Raji (cell line): ENCODE results near the gene PDGFB.

Experiments
- POLR2A ChIP-seq: IDR thresholded peaks from 2 replicates; pipeline ENCODE4 v1.6.1; 2011; ENCODE audit warnings: low read depth, low read length, control low read depth; ENCODE audit not compliant: insufficient read depth

Gene PDGFB

DNA sequence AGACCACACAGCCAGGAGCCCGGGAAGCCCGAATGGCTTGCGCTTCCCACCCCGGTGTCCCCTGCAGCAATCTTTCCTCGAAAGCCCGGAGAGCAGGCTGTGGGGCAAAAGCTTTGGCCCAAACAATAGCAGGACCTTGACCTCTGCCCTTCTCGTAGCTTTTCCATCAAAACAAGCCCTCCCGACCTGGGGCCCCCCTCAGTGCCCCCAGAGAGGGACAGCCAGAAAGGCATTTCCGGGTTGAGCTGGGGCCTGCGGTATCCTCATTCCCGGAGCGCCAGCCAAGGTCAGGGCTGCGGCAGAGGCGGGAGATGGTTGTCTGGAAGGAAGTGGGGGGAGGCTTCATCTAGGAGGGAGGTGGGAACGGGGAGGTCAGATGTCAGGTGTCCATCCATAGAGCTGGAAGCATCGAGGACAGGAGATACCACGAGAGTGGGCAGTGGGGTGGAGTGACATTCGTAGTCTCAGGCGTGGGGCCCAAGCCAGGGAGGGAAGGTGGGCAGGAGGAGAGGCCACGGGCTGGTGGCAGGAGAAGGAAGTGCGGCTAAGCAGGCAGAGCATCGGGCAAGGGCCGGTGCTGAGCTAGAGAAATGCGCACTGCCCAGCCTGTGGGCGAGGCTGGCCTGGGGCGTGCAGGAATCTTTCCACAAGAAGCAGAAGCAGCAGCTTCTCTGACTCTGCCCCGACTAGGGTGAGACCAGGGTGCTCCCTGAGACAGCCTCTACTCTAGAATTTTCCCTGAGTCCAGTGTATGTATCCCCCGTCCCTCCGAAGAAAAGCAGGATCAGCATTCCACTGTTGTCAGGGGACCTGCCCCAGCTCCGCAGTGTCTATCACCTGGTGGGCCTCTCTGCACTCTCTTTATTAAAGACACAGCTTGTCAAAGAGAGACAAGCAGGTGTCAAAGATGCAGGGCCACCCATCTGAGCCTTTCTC lies 14.3 kb downstream of the PDGFB start:
- no peak for TF ChIP-seq POLR2A

DNA sequence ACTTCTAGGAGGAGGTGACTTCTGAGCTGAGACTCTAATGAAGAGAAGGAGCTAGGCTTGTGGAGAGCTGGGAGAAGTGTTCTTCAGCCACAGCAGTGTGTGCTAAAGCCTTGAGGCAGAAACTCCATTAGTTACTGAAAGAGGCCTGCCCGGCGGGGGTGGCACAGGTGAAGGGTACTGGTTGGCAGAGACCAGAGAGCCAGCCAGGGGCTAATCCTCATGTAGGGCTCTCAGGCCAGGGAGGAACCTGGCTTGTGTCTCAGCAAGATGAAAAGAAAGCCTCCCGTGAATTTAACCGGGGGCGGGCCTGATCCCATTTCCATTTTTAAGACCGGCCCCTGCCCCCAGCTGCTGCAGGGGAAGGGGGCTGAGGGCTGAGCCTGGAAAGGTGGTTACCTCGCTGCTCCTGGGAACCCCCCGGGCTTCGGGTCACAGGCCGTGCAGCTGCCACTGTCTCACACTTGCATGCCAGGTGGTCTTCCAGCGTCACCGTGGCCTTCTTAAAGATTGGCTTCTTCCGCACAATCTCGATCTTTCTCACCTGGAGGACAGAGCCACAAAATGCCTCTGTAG lies 15.0 kb downstream of the PDGFB start:
- TF ChIP-seq POLR2A, result no peak

DNA sequence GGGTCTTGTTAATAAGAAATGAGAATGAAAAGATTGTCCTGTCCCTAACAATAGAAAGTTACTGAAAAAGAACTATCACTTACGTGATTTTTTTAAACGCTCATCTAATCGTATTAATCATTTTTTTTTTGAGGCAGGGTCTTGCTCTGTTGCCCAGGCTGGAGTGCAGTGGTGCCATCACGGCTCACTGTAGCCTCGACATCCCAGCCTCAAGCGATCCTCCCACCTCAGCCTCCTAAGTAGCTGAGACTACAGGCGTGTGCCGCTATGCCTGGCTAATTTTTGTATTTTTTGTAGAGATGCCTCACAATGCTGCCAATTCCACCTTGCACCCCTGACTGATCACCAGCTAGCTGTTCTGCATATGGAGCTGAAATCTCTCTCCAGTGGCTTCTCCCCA lies 15.7 kb downstream of the PDGFB start:
- no peak for TF ChIP-seq POLR2A

DNA sequence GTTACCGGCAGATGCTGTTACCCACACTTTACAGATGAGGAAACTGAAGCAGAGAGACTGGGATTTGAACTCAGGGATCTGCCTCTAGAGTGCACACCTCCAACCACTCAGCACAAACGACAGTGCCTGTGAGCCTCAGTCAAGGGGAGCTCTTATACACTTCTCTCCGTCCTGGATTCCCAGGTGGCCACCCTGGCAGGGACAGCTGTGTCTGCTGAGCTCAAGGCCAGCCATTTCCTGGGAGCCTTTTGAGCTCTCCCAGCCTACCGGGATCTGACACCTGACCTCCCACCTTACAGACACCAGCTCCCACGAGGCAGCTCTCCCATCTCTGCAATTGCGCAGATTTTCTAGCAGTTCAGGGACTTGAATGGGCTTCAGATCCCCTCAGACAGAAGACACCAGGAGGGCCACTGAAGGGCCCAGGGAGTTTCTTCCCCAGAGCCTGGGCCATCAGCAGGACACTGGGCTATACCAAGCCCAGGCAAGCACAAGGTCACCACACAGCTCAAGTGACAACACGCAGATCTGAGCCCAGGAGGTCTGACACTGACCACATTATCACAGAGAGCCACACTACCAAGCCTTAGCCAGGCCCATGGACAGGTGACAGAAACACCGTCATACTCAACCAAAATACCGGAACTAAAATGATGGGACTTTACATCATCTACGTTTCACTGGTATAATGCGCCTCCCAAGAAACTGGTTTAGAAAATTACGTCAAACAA lies 17.1 kb downstream of the PDGFB start:
- no peak for TF ChIP-seq POLR2A

DNA sequence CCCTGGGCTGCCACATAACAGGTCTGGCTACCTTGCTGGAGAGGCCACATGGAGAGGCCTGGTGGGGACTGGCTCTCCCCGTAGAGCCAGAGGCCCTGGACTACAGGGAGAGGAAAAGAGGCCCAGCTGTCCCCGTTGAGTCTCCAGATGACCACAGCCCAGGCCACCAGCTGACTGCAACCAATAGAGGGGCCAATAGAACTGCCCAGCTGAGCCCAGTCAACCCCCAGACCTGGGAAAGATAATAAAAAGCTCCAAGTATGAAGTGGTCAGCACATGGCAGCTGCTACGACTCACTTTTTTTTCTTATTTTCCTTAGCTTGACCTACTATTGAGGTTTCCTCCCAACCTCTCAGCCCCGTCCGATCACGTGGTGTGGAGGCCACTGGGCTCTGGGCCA lies 18.4 kb downstream of the PDGFB start:
- no peak for TF ChIP-seq POLR2A

DNA sequence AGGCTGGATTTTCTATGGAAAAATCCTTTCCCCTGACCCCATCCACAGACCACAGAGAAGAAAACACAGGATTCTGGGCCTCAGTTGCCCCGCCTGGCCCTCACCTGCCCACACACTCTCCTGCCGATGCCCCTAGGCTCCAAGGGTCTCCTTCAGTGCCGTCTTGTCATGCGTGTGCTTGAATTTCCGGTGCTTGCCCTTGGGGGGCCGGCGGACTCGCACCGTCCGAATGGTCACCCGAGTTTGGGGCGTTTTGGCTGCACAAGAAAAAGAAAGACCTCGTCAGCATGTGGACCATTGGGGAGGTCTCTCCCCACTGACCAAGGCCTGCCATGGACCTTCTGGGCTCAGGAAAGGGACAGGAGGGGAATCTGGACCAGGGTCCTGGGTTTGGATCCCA lies 19.2 kb downstream of the PDGFB start:
- TF ChIP-seq POLR2A, result no peak

DNA sequence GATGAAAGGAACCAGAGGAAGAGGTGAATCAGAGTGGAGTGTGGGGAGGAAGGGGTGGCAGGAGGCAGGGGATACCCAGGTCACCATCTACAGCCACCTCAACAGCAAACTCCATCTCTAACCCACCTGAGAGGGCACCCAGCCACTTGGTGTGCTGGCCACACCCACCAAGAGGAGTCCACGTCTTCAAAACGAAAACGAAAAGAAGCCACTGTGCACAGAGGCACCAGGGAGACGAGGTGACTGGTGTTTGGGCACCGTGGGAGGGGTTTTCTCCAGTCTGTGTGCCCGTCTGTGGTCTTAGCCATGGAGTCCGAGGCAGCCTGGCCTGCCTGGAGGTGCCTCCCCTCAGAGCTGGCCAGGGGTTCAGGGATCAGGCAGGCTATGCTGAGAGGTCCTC lies 20.2 kb downstream of the PDGFB start:
- TF ChIP-seq POLR2A, result no peak

DNA sequence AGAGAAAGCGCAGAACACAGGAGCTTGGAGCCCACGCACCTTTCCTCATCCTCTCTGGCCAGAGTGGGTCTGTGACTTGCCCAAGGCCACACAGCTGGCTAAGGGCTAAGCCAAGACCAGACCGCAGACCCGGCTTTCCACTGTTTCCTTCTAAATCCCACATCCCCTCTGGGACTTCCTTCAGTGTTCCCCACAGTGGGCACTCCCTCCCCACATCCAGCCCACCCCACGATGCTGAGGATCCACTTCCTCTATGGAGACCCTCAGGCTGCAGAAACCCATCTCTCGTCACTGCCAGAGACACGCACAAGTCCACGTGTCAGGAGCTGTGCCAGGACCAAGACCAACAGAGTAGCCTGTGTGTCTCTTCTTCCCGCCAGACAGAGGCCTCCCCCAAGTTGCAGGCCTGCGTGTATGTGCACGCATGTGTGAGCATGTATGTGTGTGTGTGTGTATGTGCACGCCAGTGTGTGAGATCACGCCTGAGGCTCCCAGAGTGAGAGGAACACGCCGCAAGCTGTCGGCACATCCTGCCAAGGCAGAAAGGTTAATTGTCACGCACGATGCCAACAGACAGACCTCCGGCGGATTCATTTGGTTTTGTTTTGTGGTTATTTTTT lies 21.6 kb downstream of the PDGFB start:
- TF ChIP-seq POLR2A, result no peak

DNA sequence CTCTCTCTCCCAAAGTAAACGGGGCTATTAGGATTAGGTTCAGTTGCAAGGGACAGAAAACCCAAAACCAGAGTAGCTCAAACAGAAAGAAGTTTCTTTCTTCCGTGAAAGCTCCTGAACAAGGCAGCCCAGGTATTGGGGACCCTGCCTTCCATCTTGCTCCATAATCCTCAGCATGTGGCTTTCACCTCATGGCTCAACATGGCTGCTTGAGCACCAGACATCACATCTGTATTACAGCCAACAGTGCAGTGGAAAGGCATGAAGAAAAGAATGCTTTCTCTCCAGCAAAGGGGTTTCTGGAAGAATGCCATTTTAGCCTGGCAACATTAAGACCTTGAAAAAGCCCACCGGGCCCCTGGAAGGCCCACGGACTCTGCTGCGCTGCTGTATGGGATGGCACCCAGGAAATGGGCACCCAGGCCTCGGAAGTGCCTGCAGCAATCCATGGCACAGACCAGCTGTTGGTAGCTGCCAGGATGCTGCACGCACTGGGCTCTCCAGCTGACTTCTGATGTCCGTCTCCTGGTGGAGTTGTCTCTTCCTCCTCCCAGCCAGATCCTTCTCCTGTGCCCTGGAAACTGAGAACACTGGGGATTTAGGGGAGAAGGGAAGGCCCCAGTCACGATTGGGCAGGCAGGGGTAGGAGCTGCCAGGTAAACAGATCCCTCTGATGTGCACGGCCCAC lies 22.6 kb downstream of the PDGFB start:
- no peak for TF ChIP-seq POLR2A

DNA sequence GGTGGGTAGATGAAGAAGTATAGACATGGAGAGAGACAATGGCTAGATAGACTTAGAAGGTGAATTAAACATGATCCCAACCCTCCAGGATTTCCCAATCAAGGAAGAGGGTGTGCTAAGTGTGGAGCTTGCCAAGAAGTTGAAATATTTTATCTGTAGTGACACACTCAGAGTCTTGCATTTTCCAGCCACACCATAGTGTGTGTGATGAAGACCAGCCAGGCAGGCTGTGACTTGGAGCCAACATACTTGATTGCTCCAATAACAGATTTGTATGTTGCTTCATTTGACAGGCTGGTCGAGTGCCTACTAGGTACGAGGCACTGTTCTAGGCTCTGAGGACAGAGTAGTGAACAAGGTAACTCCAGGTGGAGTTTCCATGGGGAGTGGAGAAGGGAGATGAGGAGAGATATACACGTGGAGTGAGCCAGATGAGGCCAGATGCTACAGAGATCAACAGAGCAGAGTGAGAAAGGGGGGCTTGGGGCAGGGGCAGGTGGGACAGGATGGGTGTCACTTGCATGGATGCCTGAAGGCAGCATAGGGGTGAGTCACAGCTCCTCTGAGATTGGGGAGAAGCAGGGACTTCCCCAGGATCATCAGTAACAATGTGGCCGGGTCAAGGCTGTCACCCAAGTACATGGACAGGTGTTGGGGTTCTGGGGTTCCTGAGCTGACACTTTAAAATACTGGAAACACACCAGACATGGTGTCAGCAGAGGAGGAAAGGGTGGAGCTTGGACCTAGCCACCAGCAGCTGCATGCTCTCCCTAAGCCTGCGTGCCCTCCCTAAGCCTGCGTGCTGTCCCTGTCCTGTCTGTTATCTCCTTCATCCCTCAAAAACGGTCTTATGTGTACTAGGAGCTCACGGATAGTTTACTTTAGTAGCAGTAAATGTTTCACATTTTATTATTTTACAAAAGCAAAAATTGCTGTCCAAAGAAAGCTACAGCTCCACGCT lies 23.6 kb downstream of the PDGFB start:
- no peak for TF ChIP-seq POLR2A

DNA sequence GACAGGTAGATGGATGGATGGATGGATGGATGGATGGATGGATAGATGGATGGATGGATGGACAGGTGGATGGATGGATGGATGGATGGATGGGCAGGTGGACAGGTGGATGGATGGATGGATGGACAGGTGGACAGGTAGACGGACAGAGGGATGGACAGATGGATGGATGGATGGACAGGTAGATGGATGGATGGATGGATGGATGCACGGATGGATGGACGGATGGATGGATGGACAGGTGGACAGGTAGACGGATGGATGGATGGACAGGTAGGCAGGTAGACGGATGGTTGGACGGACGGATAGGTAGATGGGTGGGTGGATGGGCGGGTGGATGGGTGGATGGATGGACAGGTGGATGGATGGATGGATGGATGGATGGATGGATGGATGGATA lies 24.3 kb downstream of the PDGFB start:
- no peak for TF ChIP-seq POLR2A

DNA sequence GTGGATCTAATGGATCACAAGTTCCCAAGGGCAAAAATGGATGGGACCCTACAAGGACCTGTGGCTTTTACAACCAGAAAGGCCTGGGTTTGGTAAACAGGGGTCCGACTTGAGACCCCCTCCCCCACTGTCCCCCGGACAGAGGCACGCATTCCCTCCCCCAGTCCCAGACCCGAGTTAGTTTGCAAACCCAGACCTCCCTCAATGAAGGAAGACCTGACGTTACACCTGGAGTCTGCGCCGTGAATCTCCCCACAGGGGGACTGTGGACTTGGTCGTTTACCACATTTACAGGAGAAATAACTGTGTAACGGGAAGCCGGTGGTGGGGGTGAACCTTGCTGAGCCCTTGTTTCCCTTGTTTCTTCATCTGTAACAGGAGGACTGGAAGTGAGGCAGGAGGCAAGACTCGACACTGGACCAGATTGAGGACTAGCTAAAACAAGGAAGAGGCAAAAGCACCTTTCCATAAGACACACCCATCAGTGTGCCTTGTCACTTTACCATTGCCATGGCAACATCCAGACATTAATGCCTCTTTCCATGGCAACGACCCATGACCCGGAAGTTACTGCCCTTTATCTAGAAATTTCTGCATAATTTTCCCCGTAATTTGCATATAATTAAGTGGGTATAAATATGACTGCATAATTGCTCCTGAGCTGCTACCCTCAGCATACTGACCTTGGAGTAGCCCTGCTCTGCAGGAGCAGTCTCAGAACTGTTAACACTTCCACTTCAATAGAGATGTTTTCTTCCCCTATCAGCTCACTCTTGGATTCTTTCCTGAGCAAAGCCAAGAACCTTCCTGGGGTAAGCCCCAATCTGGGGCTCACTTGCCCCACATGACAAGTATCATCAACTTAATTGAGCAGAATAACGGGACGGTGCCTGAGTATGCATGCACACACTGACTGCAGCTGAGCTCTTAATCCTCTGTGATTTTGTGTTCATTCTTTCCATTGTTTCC lies 25.4 kb downstream of the PDGFB start:
- no peak for TF ChIP-seq POLR2A

DNA sequence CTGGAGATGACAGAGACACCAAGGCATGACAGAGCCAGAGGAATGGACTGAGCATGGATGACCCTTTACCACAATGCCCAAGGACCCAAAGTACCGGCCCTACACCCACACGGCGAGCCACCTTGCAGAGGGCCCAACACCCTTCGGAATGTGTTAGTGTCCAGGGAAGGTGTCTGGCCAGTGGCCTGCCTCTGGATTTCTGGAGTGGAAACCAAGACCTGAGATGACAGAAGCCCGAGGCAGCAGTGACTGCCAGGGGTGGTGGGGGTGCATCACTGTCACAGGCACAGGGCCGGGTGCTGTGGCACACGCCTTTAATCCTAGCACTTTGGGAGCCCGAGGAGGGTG lies 28.7 kb downstream of the PDGFB start:
- no peak for TF ChIP-seq POLR2A
